AG08396 (cell line): ENCODE measurements around the gene PPP4R1.
A peak's percentile ranks its signal among the peaks of the same experiment; 100 is the strongest.

ENCODE experiments used
- DNase-seq: peaks from one replicate; pipeline ENCODE4 v3.0.0; 2012; ENCODE audit warnings: low spot score, mixed read lengths

The PPP4R1 gene

DNA sequence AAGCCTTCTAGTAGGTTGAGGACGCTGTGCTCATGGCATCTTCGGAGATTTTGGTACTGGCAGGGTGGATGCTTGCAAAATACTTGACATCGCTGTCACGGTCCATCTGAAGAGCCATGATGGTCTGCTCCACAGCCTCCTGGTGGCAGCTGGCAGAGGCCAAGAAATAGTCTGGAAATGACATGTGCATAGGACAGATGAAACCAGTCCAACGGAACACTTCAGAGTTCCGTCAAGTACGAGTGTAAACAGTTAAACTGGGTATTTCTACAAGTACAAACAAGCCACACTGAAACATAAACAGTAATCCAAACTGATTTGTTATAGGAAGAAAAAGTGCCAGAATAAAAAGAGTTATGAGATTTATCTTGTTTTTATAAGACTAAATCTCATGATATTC, 66.6 kb downstream of the PPP4R1 start:
- no peak for DNase-seq

DNA sequence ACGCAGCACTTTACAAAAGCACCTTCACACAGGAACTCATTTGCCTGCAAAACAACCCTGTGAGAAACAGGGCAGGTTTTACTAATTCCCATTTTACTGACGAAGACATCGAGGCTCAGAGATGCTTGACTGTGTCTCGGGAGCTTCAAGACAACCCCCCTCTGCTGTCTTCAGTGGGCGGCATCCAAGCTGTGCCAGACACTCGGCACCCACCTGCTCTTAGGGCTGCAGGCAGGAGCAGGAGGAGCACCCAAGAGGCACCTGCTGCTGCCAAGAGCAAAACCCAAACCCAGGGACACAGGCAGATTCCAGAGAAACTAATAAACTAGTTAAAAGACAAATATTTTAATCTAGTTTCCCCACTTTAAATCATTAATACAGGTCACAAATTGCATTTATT, 67.9 kb downstream of the PPP4R1 start:
- DNase-seq = no peak

DNA sequence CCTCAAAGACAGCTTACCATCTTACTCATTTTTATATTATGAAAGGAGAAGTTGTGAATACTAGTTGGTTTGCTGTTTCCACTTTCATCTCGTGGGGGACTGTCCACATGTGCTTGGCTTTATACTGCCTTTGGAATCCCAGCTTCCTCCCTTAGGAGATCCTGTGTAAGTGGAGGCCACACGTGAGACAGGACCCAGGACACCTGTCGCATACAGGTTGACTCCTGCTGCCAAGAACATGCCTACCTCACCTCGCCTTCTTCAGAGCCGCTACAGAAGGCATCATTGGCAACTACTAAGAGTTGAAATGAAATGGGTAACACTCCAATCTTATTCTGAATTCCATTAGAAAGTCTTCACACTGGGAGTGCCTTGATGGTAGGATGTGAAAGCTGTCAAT, 69.3 kb downstream of the PPP4R1 start:
- no peak for DNase-seq

DNA sequence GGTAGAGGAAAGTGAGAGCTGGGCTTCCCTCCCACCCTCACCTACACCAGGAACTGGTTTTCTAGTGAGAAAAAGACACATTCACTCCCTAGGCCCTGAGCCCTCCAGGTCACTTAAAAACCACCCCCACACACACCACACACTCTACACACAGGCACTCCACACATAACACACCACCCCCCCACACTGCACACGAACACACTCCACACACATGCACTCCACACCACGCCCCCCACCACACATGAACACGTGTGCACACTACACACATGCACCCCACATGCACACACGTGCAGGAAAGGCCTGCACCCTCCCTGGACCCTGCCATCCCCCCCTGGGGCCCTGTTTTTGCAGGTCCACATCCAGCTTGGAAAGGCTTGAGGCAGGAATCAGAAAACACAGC, 71.4 kb downstream of the PPP4R1 start:
- DNase-seq = no peak

DNA sequence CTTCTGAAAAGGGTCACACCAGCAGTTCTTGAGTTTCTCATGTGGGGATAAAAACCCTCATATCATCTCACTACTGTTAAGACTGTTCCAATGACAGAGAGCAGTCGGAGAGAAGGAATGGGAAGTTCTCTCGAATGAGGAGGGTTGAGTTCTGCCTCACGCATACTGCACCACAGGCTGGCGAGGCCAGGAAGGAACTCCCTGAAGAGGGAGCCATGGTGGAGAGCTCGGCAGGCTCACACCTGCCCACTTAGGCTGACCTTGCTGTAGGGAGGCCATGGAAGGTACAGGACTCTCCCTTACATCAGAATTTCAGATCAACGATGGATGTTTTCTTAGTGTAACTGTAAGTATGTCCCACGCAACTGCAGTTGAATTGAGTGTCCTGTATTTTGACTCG, 74.4 kb downstream of the PPP4R1 start:
- no peak for DNase-seq

DNA sequence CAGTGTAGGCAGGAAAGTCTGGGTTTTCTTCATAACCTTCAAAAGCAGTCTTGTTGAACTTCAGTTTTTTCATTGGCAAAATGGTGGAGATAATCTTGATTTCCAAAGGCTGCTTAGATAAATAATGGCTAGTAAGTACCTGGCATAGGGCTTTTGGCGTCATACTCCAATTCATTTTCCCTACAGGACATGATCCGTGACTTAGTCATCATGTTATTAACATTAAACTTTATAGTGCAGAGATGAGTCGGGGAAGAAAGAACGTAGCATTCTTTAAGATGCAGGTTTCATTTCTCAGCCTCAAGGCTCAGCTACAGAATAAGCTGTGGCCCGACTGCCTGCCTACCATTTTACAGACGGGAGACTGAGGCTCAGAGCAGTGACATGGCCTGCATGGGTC, 75.1 kb downstream of the PPP4R1 start:
- peak; percentile 45 for DNase-seq

DNA sequence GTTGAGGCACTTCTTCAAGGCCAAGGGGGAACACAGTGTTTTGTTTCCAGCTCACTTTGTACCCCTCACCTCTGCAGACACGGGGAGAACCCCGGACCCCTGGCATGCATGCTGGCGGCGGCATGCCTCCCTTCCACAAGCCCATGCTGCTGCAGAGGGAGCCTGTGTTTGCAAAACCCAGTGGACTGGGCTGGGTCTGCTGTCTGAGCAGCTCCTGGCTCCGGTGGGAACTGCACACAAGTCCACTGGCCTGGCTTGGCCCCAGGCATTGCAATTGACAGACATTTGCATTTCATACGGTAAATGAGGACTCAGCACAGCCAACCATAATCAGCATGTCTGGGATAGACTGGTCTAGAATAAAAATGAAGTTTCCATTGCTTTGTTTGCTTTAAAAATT, 76.7 kb downstream of the PPP4R1 start:
- no peak for DNase-seq

DNA sequence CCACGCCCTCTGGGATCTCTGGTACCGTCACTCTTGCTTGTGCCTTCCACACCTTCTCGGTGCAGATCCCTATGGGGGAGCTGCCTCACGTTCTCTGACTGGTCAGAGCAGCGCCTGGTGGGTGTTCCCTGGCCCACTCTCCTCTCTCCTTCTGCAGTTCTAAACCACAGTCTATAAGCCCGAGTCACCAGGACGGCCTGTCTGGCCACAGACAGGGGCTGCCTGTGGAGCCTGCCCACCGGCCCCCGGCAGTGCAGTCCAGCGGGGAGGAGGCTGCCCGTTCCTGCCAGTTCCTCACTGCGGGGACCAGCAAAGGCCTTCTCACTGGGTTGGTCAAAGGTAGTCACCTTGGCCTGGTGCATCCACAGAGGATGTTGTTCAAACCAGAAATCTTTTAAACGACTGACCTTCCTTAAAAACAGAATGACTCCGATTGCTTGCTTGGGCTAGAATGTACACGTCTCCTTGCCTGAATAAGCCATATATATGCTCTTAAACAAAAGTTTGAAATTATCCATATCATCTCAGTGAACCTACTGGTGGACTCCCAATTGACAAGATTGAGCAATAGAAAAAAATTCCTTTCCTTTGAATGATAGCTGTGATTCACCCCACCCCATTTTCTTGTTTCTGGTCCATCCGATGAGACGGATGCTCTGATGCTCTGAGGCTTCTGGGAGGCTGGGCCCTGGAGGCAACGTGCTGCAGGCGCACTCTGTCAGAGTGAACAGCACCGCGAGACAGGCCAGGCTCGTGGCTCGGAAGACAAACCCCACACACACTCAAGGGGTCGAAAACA, 77.8 kb downstream of the PPP4R1 start:
- DNase-seq = no peak

DNA sequence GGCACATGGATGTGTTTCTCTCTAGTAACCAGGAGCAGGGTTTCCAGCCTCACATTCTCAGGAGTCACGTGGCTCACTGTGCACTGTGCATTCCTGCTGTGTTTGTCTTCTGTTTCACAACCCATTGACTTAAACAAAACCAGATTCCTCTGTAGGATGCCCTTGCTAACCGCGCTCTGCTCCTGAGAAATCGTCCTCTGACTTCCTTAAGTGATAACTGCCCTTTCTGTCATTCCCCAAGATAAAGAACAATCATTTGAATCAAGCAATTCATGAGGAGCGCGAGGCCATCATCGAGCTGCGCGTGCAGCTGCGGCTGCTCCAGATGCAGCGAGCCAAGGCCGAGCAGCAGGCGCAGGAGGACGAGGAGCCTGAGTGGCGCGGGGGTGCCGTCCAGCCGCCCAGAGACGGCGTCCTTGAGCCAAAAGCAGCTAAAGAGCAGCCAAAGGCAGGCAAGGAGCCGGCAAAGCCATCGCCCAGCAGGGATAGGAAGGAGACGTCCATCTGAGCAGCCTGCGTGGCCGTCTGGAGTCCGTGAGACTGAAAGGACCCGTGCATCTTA, 78.8 kb downstream of the PPP4R1 start:
- DNase-seq = peak; percentile 87

DNA sequence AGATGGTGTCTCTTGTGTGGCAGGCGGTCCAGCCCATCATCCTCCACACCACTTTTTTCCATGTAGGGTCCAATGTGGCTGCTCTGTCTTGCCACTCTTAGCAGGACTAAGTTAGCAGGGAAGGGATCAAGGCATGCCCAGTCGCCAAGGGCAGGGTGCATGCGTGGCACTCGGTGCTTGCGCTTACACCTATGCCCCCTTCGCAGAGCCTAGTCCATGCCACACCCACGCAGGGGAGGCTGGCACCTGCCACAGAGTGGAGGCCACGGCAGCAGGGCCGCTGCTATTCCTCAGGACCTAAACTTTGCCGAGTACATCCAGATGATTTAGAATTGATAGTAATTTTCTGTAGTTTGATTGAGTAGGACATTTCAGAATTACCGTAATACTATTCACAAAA, 79.5 kb downstream of the PPP4R1 start:
- DNase-seq = no peak

DNA sequence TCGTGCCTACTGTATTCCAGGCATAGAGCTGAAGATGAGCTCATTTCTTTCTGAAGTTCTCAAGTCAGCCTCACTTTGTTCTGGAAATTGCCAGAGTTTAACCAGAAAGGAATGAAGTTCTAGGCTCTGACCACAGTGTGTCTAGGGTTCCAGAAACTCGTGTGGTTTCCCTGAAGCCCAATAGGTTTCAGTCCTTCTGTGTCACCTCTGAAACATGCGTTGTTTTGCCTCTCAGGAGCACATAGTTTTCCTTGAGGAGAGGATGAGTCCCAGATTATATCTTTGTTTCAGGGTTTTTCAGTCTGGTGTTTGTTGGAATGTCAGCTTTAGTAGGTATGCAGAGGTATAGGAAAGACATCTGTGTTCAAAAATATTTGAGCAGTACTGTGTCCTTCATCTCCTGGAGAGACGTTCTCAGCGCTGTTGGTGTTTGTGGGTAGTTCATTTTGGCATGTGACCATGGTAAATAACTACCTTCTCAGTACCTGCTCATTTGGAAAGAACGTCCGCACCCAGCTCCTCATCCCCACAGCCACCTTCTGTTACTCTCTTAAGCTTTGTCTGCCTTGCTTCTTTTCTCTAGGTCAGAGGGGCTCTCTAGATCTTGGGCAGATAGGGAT, 82.5 kb downstream of the PPP4R1 start:
- DNase-seq = no peak

DNA sequence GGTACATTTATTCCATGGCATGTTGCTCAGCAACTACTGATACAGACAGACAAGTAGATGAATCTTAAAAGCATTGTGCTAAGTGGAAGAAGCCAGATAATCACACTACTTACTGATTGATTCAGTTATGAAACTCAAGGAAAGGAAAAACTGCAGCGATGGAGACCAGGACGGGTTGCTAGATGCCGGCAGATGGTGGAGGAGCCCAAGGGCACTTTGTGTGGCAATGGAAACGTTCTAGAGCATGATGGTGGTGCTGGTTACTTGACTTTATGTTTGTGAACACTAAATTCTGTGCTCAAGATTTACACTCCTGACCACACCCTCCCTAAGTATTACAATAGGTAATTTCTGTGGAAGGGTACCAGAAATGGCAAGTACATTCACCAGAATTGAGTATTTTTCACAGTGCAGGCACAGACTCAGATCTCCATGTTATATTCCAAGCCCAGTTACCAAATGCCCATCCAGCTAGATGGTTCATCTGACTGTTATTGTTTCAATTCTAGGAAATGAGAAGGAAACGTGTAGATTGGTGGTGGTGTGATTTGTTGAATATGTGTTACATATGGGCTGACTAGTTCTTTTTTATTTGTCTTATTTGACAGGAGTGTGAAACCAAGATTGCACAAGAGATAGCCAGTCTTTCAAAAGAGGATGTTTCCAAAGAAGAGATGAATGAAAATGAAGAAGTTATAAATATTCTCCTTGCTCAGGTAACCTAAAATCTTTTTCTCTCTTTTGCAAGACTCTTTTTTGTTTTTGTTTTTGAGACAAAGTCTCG, 83.9 kb downstream of the PPP4R1 start:
- no peak for DNase-seq

DNA sequence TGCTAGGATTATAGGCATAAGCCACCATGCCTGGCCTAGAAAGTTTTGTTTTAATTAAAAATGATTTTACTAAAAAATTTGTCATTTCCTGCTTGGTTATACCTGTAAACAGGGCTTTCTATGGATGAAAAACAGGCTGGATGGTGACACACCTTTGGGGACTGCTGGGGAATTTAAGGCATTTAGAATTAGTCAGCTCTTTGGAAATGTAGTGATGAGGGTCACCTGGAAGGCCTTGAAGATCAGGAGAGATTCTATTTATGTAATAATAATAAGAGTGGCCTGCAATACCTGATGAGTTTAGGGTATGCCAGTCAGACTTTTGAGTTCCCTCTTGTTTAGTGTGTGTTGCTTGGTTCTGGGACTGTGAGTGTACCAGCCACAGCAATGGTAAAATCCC, 87.9 kb downstream of the PPP4R1 start:
- DNase-seq = no peak

DNA sequence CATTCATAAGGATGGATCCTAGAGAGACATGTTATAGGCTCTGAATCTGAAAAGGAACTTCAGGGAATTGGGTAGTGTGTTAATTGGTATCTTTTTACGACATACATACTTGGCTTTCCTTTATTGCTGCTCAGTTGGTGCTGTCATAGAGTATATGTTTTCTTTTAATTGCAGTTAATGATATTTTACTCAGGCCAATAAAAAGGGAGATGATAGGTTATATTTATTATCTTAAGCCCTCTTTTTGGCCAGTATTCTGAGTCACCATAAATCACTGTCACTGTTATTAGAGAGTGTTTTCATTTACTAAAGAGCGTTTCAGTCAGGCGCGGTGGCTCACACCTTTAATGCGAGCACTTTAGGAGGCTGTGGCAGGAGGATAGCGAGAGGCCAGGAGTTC, 91.4 kb downstream of the PPP4R1 start:
- no peak for DNase-seq

DNA sequence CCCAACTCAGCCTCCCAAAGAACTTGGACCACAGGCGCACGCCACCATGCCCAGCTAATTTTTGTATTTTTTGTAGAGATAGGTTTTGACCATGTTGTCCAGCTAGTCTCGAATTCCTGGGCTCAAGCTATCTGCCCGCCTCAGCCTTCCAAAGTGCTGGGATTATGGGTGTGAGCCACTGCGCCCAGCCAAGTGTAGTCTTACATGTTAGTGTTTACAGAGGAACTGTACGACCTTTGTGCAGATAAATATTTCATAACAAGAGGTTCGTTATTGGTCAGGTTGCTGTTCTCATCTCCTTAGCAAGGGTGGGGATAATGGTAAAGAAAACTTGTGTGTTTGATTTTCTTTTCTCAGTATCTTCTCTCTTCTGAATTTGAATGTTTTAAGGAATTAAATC, 92.6 kb downstream of the PPP4R1 start:
- no peak for DNase-seq

DNA sequence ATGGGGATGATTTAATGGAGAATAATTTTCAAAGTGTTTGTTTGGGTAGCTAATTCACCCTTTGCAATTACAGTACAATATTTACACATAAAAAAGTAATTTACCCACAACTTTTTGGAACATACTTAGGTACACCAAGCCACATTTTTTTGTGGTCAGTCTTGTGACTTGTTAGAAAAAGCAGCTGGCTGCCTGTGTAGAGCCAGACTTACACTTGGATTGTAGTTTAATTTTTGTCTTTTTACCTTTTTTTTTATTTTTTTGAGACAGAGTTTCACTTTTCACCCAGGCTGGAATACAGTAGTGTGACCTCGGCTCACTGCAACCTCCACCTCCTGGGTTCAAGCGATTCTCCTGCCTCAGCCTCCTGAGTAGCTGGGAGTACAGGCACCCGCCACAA, 93.7 kb downstream of the PPP4R1 start:
- DNase-seq = no peak

DNA sequence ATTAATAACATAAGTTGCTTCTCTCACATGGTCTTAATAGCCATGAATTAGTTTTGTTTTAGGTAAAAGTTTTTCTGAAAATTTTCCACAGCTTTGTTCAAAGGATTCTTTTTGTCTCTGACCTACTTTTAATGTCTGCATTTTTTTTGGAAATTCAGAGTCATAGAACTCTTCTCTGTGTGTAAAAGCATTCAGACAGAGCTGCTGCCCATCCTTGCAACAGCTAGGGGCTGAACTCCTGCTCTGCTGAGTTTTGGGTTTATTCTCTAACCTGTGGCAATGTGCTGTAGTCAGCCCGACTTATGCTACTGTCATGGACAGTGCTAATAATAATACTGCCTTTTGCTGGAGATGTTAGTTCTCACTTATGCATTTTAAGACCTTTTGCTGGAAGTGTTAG, 95.0 kb downstream of the PPP4R1 start:
- DNase-seq = no peak

DNA sequence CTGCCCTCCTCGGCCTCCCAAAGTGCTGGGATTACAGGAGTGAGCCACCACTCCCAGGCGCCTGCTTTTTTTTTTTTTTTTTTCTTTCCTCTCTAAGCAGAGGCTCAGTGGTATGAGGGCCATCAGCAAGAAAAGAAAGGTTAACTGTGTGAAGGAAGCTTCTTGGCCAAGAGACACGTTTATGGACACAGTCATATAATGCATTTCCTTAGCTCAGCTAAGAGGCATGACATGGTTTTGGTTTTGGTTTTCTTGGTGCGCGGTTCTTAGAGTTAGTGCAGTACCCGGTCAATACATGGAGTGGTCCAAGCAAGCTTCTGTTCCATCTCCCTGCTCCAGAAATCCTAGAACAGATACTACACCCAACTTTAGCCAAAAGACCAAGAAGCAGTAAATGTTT, 96.5 kb downstream of the PPP4R1 start:
- no peak for DNase-seq

DNA sequence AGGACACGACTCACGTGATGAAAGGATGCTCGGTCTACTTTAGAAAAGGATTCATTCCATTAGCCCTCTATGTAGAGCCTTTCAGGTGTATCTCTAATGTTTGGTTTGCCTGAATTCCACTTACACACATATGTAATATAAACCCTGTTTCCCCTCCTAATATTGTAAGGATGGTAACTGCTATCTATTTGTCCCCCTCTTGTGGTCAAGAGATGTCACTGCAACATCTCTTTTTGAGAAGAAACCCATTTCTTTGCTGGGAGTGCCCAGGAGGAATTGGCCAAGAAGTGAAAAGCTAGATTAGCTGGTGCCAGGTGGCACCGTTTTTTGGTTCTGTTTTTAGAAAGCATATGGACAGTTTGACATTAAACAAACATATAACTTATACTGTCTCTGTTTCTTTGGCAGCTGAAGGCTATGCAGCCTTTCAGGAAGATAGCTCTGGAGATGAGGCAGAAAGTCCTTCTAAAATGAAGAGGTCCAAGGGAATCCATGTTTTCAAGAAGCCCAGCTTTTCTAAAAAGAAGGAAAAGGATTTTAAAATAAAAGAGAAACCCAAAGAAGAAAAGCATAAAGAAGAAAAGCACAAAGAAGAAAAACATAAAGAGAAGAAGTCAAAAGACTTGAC, 97.8 kb downstream of the PPP4R1 start:
- DNase-seq = peak; percentile 16

DNA sequence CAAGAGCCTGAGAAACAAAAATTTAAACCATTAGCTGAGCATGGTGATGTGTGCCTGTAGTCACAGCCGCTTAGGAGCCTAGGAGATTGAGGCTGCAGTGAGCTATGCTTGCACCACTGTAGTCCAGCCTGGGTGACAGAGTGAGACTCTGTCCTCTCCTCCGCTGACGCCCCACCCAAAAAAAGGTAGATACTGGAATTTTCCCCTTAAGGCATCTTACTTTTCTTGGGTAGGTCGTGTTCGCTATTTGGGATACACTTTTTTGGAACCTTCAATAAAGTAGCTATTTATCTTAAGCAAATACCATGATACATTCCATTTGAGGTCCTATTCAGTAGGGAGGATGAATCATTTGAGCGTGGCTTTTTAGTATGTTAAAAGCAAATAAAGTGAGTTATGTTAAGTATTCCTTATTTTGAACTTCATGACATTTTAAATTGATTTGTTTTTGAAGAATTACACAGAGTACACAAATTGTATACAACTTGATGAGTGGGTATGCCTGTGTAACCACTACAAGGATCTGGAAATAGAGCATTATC, 100.3 kb downstream of the PPP4R1 start:
- peak; percentile 26 for DNase-seq

DNA sequence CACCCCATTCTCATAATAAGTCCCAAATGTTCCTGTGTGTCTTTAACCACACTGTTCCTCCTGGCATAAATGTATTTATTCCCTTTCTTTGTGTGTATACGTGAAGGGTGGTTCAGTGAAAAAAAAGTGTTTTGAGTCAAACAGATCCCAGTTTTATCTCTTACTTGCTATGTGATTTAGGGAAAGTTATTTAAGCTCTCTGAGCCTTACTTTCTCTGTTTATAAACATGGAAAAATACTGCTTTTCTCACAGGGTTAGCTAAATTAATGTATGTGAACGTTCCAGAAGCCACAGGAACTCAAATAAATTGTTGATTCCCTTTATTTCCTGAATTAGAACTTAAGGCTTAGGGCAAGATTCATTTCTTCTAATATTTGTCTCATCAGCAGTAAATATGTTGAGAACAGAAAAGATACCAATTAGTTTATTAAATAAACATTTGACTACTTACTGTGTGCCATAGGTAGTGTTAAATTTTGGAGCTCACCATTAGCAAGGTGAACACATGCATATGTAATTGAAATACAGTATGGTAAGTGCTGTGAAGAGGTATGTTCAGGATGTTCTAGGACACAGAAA, 105.8 kb downstream of the PPP4R1 start:
- no peak for DNase-seq
